Uterus (tissue), 2 donors: Measurements from ENCODE around the gene NEDD4L.

Source experiments
- POLR2A ChIP-seq, 2 donors: fragments of 450-650 bp; IDR thresholded peaks; one replicate each; pipeline ENCODE4 v1.6.1; 2016; ENCODE audit warnings: antibody characterized with exemption in 2 of 2, mild to moderate bottlenecking in 1 of 2, moderate library complexity in 1 of 2
- TF ChIP-seq, protein P1 (sequence below), 4 experiments: fragments of 200-600 bp in 2 of 4; fragments of 450-650 bp in 2 of 4; sonication (generic) in 2 of 4; IDR thresholded peaks; one replicate each; pipeline ENCODE4 v1.5.1; 2016 to 2019; ENCODE audit warnings: antibody characterized with exemption in 4 of 4, mild to moderate bottlenecking in 2 of 4, moderate library complexity in 1 of 4

DNA sequence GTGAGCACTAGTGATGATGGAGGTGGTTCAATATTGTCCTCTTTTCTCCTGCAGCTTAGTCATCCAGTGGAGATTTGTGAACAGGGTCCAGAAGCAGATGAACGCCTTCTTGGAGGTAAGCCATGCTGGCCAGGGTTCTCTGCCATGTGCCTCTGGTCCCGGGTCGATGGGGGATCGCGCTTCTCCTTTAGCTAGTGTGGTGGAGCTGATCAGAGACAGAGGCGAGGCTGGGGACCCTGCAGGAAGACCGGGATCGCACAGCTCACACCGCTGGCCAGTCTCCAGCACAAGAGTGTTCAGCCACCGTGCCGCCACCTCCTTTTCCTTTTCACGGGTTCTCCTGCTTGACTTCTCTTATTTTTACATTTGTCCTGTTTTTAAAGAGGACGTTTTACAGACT is 341.4 kb downstream of the NEDD4L start:
- no peak for TF ChIP-seq POLR2A (IDR thresholded peaks at IDR 0.05)
- TF ChIP-seq, protein P1, sequence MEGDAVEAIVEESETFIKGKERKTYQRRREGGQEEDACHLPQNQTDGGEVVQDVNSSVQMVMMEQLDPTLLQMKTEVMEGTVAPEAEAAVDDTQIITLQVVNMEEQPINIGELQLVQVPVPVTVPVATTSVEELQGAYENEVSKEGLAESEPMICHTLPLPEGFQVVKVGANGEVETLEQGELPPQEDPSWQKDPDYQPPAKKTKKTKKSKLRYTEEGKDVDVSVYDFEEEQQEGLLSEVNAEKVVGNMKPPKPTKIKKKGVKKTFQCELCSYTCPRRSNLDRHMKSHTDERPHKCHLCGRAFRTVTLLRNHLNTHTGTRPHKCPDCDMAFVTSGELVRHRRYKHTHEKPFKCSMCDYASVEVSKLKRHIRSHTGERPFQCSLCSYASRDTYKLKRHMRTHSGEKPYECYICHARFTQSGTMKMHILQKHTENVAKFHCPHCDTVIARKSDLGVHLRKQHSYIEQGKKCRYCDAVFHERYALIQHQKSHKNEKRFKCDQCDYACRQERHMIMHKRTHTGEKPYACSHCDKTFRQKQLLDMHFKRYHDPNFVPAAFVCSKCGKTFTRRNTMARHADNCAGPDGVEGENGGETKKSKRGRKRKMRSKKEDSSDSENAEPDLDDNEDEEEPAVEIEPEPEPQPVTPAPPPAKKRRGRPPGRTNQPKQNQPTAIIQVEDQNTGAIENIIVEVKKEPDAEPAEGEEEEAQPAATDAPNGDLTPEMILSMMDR (IDR thresholded peaks at IDR 0.05) = no peak
